ENCODE results near the gene PUM1.

GRCh38 chr1:31112266-31112935, 46.9 kb upstream of the PUM1 start:
- TF ChIP-seq POLR2AphosphoS5 (IDR thresholded peaks at IDR 0.05; ENCODE audit: insufficient read depth in 1 of 2, low read depth in 1 of 2) = no peak
- TF ChIP-seq, protein P1, sequence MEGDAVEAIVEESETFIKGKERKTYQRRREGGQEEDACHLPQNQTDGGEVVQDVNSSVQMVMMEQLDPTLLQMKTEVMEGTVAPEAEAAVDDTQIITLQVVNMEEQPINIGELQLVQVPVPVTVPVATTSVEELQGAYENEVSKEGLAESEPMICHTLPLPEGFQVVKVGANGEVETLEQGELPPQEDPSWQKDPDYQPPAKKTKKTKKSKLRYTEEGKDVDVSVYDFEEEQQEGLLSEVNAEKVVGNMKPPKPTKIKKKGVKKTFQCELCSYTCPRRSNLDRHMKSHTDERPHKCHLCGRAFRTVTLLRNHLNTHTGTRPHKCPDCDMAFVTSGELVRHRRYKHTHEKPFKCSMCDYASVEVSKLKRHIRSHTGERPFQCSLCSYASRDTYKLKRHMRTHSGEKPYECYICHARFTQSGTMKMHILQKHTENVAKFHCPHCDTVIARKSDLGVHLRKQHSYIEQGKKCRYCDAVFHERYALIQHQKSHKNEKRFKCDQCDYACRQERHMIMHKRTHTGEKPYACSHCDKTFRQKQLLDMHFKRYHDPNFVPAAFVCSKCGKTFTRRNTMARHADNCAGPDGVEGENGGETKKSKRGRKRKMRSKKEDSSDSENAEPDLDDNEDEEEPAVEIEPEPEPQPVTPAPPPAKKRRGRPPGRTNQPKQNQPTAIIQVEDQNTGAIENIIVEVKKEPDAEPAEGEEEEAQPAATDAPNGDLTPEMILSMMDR (IDR thresholded peaks at IDR 0.05) = no peak

Measured in vagina (tissue), 2 donors.